B cell (primary cell): ENCODE measurements around the gene TEX13C. TPM values are rescaled to one million over a fixed set of nuclear protein-coding genes. Genes with fewer than 3 reads are reported as not detected.

Source experiments
- ATAC-seq: fragments of 200-7000 bp; cut with Tn5 transposase; one replicate; pipeline ENCODE4 v1.10.0; 2021; ENCODE audit warnings: low read depth, mild to moderate bottlenecking, moderate number of reproducible peaks, moderate library complexity
- CTCF ChIA-PET: fragments of 350-600 bp; sonication (Branson Sonifier 250); formaldehyde crosslinking; loops from one replicate; lab custom pipeline; 2021; ENCODE audit warnings: antibody characterized with exemption, inconsistent platforms; lab: Charles Lee
- POLR2A ChIA-PET: fragments of 350-600 bp; sonication (Branson Sonifier 250); formaldehyde crosslinking; loops from one replicate; lab custom pipeline; 2021; ENCODE audit warnings: antibody characterized with exemption; lab: Charles Lee
- DNase-seq: peaks from one replicate; pipeline ENCODE4 v3.0.0; 2013
- H2AFZ ChIP-seq: 2 replicates; pipeline ENCODE4 v1.6.1; 2012; ENCODE audit warnings: mild to moderate bottlenecking, low read depth, low read length; ENCODE audit not compliant: insufficient read depth, poor library complexity, severe bottlenecking
- H3K27ac ChIP-seq, 2 donors: 1 replicate in 1 of 2; 2 replicates in 1 of 2; pipeline ENCODE4 v1.5.1; 2012 to 2013; ENCODE audit warnings: low read length in 2 of 2, mild to moderate bottlenecking in 2 of 2, moderate library complexity in 1 of 2
- H3K27me3 ChIP-seq, 4 experiments: fragments of 200-600 bp in 1 of 4; sonication (generic) in 1 of 4; replicated peaks in 1 of 4; 1 replicate in 2 of 4; 2 replicates in 2 of 4; pipeline versions ENCODE4 v1.6.1 to v1.7.0; 2013 to 2016; ENCODE audit warnings: low read length in 3 of 4, mild to moderate bottlenecking in 2 of 4, mixed read lengths in 1 of 4, moderate library complexity in 1 of 4; ENCODE audit not compliant: insufficient read depth in 4 of 4, control insufficient read depth in 3 of 4; ENCODE audit errors: control extremely low read depth in 1 of 4
- H3K36me3 ChIP-seq, 2 experiments: replicated peaks in 1 of 2; 1 replicate in 1 of 2; 2 replicates in 1 of 2; pipeline versions ENCODE4 v1.6.1 to v1.7.1; 2013; ENCODE audit warnings: low read length in 1 of 2; ENCODE audit not compliant: insufficient read depth in 2 of 2, control insufficient read depth in 1 of 2; ENCODE audit errors: control extremely low read depth in 1 of 2, extremely low read depth in 1 of 2
- H3K4me1 ChIP-seq, 2 donors: fragments of 200-600 bp in 1 of 2; sonication (generic) in 1 of 2; 1 replicate in 1 of 2; 2 replicates in 1 of 2; pipeline versions ENCODE4 v1.5.1 to v1.6.1; 2013 to 2017; ENCODE audit warnings: low read length in 2 of 2; ENCODE audit not compliant: control insufficient read depth in 2 of 2, insufficient read depth in 2 of 2
- H3K4me2 ChIP-seq: replicated peaks from 2 replicates; pipeline ENCODE3; 2012; ENCODE audit warnings: mild to moderate bottlenecking, low read depth, low read length; ENCODE audit not compliant: poor library complexity, severe bottlenecking
- H3K4me3 ChIP-seq, 5 experiments: fragments of 200-600 bp in 1 of 5; sonication (generic) in 1 of 5; 1 replicate in 3 of 5; 2 replicates in 2 of 5; pipeline versions ENCODE4 v1.5.1 to v1.7.0; 2011 to 2016; ENCODE audit warnings: low read length in 4 of 5, mild to moderate bottlenecking in 4 of 5, low read depth in 2 of 5, control low read depth in 1 of 5, moderate library complexity in 1 of 5; ENCODE audit not compliant: insufficient read depth in 1 of 5; ENCODE audit errors: control extremely low read depth in 1 of 5, extremely low read depth in 1 of 5
- H3K79me2 ChIP-seq: fragments of 200-600 bp; sonication (generic); one replicate; pipeline ENCODE4 v1.6.0; 2016; ENCODE audit warnings: low read length; ENCODE audit not compliant: control insufficient read depth, insufficient read depth
- H3K9ac ChIP-seq: fragments of 200-600 bp; sonication (generic); 2 replicates; pipeline ENCODE4 v1.6.1; 2017; ENCODE audit warnings: mild to moderate bottlenecking, low read length, moderate library complexity
- H3K9me3 ChIP-seq, 3 donors: one replicate each; pipeline versions ENCODE4 v1.6.1 to v1.7.1; 2013; ENCODE audit warnings: low read length in 2 of 3; ENCODE audit not compliant: control insufficient read depth in 2 of 3, insufficient read depth in 1 of 3; ENCODE audit errors: control extremely low read depth in 1 of 3
- H4K20me1 ChIP-seq: 2 replicates; pipeline ENCODE4 v1.6.0; 2012; ENCODE audit warnings: mild to moderate bottlenecking, low read length; ENCODE audit not compliant: insufficient read depth, control insufficient read depth, poor library complexity, severe bottlenecking
- H3K27ac Mint-ChIP-seq: one replicate; pipeline ENCODE4 v1.8.0; 2021; ENCODE audit warnings: mixed read lengths
- H3K27me3 Mint-ChIP-seq: one replicate; pipeline ENCODE4 v1.8.0; 2021; ENCODE audit warnings: mixed read lengths
- H3K4me1 Mint-ChIP-seq: one replicate; pipeline ENCODE4 v1.8.0; 2021; ENCODE audit warnings: mixed read lengths
- H3K4me3 Mint-ChIP-seq: one replicate; pipeline ENCODE4 v1.8.0; 2021; ENCODE audit warnings: mixed read lengths
- H3K9me3 Mint-ChIP-seq: one replicate; pipeline ENCODE4 v1.8.0; 2022; ENCODE audit warnings: mixed read lengths; ENCODE audit not compliant: insufficient read depth
- EZH2 ChIP-seq: IDR thresholded peaks from 2 replicates; pipeline ENCODE4 v1.6.1; 2012; ENCODE audit warnings: borderline replicate concordance, low read depth, mild to moderate bottlenecking, moderate library complexity, low read length; ENCODE audit not compliant: insufficient read depth, poor library complexity, severe bottlenecking
- WGBS: methylation state at CpG from one replicate; pipeline ENCODE4 v1.1.5; 2013; ENCODE audit warnings: missing lambda C conversion rate; ENCODE audit not compliant: insufficient coverage; 5-methylcytosine and 5-hydroxymethylcytosine counted together
- intact Hi-C: fragments of 100-400 bp; cut with micrococcal nuclease; formaldehyde crosslinking; loops from one replicate; pipeline ENCODE4 v1.10.0; 2022
- polyA minus RNA-seq: library from RNA; depleted of rRNA, polyadenylated mRNA; stranded (reverse); fragments of >200 nt; gene quantifications from 2 replicates; pipeline ENCODE4 v1.2.3, GENCODE V29; 2012
- polyA plus RNA-seq: library from polyadenylated mRNA; depleted of rRNA; stranded (reverse); fragments of >200 nt; gene quantifications from 2 replicates; pipeline ENCODE4 v1.2.3, GENCODE V29; 2012
- total RNA-seq, 2 donors: library from RNA; stranded (reverse); fragments of 120-200 nt in 1 of 2; gene quantifications; 1 replicate in 1 of 2; 2 replicates in 1 of 2; pipeline versions ENCODE4 v1.2.3 to v1.2.4, GENCODE V29; 2013 to 2022
- TF ChIP-seq, protein P1 (sequence below): fragments of 200-600 bp; IDR thresholded peaks from one replicate; pipeline ENCODE4 v1.8.0; 2022; ENCODE audit warnings: antibody characterized with exemption, mild to moderate bottlenecking

TEX13C gene
- total RNA-seq, result not detected in 2 replicates
- not detected for total RNA-seq (2013)
- polyA plus RNA-seq, result not detected in 2 replicates
- polyA minus RNA-seq, result 0.07 TPM in 1 of 2 replicates, not detected in the other

DNA sequence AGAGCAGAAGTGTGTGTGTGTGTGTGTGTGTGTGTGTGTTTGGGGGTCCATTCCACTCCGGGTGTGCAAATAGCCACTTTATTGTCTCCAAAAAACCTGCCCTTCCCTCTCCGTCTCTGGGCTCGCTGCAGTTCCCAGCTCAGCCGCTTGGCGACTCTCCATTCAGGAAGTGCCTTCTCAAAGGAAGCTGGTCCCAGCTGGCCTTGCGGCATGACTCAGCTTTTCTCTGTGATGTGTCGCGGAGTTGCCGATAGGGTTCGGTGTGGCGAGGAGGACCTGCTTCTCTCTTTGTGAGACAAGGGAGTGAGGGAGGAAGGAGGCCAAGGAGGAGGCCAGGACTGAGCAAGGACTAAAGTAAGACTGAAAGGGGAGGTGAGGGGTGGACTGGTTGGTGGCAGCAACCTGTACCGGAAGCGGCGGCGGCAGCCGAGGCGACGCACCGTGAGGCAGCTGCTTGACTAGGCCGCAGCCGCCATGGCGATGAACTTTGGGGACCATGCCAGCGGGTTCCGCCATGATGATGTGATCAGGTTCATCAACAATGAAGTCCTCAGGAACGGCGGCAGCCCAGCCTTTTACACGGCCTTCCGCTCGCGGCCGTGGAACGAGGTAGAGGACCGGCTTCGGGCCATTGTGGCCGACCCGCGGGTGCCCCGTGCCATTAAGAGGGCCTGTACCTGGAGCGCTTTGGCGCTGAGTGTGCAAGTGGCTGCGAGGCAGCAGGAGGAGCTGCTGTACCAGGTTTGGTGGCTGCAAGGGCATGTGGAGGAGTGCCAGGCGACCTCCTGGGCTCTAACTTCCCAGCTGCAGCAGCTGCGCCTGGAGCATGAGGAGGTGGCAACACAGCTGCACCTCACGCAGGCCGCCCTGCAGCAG lies at the start of gene TEX13C:
Gene TEX13C (plus strand): TSS at position 226 of the 876 bp plus-strand sequence. CDS start 249 bp downstream, at position 475.
- Mint-ChIP-seq H3K4me3 (no peak within 1 kb of the TSS), H3K27ac (no peak within 1 kb of the TSS), H3K27me3 (no peaks in the 10 kb centered on the region), H3K4me1 (no peaks in the 10 kb centered on the region), H3K9me3 (no peaks in the 10 kb centered on the region)
- Histone ChIP-seq H4K20me1 (no peaks in the 10 kb centered on the region), H3K79me2 (no peaks in the 10 kb centered on the region), H3K4me1 (no peaks in the 10 kb centered on the region), H3K9me3 (peaks cover 0 to 10% (median 0%) of the 10 kb centered on the region in 3 donors), H3K4me3 (no peak within 1 kb of the TSS), H2AFZ (no peak within 1 kb of the TSS), H3K4me2 (no peak within 1 kb of the TSS), H3K27ac (no peak within 1 kb of the TSS), H3K36me3 (no peaks in the 10 kb centered on the region), H3K9ac (no peak within 1 kb of the TSS), H3K27me3 (no peaks in the 10 kb centered on the region)
- TF ChIP-seq, protein P1, sequence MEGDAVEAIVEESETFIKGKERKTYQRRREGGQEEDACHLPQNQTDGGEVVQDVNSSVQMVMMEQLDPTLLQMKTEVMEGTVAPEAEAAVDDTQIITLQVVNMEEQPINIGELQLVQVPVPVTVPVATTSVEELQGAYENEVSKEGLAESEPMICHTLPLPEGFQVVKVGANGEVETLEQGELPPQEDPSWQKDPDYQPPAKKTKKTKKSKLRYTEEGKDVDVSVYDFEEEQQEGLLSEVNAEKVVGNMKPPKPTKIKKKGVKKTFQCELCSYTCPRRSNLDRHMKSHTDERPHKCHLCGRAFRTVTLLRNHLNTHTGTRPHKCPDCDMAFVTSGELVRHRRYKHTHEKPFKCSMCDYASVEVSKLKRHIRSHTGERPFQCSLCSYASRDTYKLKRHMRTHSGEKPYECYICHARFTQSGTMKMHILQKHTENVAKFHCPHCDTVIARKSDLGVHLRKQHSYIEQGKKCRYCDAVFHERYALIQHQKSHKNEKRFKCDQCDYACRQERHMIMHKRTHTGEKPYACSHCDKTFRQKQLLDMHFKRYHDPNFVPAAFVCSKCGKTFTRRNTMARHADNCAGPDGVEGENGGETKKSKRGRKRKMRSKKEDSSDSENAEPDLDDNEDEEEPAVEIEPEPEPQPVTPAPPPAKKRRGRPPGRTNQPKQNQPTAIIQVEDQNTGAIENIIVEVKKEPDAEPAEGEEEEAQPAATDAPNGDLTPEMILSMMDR, result no peak
- TF ChIP-seq EZH2, result no peak
- intact Hi-C loops, result no loop called here
- DNase-seq (no peak), ATAC-seq (no peak)
- CTCF ChIA-PET, result no interaction called here
- 98% methylated on average over 36 of the region's 45 CpGs for WGBS
- POLR2A ChIA-PET, result no interaction called here

DNA sequence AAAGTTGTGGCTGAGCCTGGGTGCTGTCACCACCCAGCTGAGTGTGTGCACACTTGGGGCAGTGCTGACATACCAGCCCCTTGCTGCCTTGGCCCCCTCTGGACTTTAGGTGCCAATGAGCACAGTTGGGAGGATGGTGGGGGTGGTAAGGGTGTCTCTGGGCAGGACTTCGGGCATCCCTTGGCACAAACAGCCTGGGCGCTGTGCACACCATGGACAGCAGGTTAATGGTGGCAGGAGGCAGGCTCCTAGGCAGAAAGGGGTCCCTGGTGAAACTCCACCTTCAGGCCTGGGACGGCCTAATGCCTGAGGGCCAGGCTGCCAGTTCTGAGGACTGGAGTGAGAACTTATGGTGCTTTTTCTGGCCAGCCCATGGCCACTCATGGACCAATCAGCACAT lies 32.4 kb upstream of the TEX13C start:
- Histone ChIP-seq H3K4me3 (no peak overlapping the region), H3K9me3 (peaks cover 0 to 2% (median 0%) of the 10 kb centered on the region in 3 donors), H4K20me1 (no peaks in the 10 kb centered on the region), H3K79me2 (no peaks in the 10 kb centered on the region), H3K27me3 (no peaks in the 10 kb centered on the region), H3K27ac (no peak overlapping the region), H3K4me1 (no peaks in the 10 kb centered on the region), H3K36me3 (no peaks in the 10 kb centered on the region), H3K9ac (no peak overlapping the region), H2AFZ (no peak overlapping the region), H3K4me2 (no peak overlapping the region)
- no peaks in the 10 kb centered on the region for H3K27me3 Mint-ChIP-seq
- no peaks in the 10 kb centered on the region for H3K4me1 Mint-ChIP-seq
- no peak for TF ChIP-seq EZH2
- TF ChIP-seq, protein P1, result no peak
- ChIA-PET CTCF (no interaction called here), POLR2A (no interaction called here)
- DNase-seq (no peak), ATAC-seq (no peak)
- WGBS, result 93% methylated on average over 2 of the region's 3 CpGs
- intact Hi-C loops, result no loop called here
- H3K27ac Mint-ChIP-seq, result no peak overlapping the region
- no peak overlapping the region for H3K4me3 Mint-ChIP-seq
- no peaks in the 10 kb centered on the region for H3K9me3 Mint-ChIP-seq
